B cell (primary cell): ENCODE measurements around the gene NPPB. TPM values are rescaled to one million over a fixed set of nuclear protein-coding genes. Genes with fewer than 3 reads are reported as not detected.

Source experiments
- ATAC-seq: fragments of 200-7000 bp; cut with Tn5 transposase; one replicate; pipeline ENCODE4 v1.10.0; 2021; ENCODE audit warnings: low read depth, mild to moderate bottlenecking, moderate number of reproducible peaks, moderate library complexity
- CTCF ChIA-PET: fragments of 350-600 bp; sonication (Branson Sonifier 250); formaldehyde crosslinking; loops from one replicate; lab custom pipeline; 2021; ENCODE audit warnings: antibody characterized with exemption, inconsistent platforms; lab: Charles Lee
- POLR2A ChIA-PET: fragments of 350-600 bp; sonication (Branson Sonifier 250); formaldehyde crosslinking; loops from one replicate; lab custom pipeline; 2021; ENCODE audit warnings: antibody characterized with exemption; lab: Charles Lee
- DNase-seq: peaks from one replicate; pipeline ENCODE4 v3.0.0; 2013
- H2AFZ ChIP-seq: 2 replicates; pipeline ENCODE4 v1.6.1; 2012; ENCODE audit warnings: mild to moderate bottlenecking, low read depth, low read length; ENCODE audit not compliant: insufficient read depth, poor library complexity, severe bottlenecking
- H3K27ac ChIP-seq, 2 donors: 1 replicate in 1 of 2; 2 replicates in 1 of 2; pipeline ENCODE4 v1.5.1; 2012 to 2013; ENCODE audit warnings: low read length in 2 of 2, mild to moderate bottlenecking in 2 of 2, moderate library complexity in 1 of 2
- H3K27me3 ChIP-seq, 4 experiments: fragments of 200-600 bp in 1 of 4; sonication (generic) in 1 of 4; replicated peaks in 1 of 4; 1 replicate in 2 of 4; 2 replicates in 2 of 4; pipeline versions ENCODE4 v1.6.1 to v1.7.0; 2013 to 2016; ENCODE audit warnings: low read length in 3 of 4, mild to moderate bottlenecking in 2 of 4, mixed read lengths in 1 of 4, moderate library complexity in 1 of 4; ENCODE audit not compliant: insufficient read depth in 4 of 4, control insufficient read depth in 3 of 4; ENCODE audit errors: control extremely low read depth in 1 of 4
- H3K36me3 ChIP-seq, 2 experiments: replicated peaks in 1 of 2; 1 replicate in 1 of 2; 2 replicates in 1 of 2; pipeline versions ENCODE4 v1.6.1 to v1.7.1; 2013; ENCODE audit warnings: low read length in 1 of 2; ENCODE audit not compliant: insufficient read depth in 2 of 2, control insufficient read depth in 1 of 2; ENCODE audit errors: control extremely low read depth in 1 of 2, extremely low read depth in 1 of 2
- H3K4me1 ChIP-seq, 2 donors: fragments of 200-600 bp in 1 of 2; sonication (generic) in 1 of 2; 1 replicate in 1 of 2; 2 replicates in 1 of 2; pipeline versions ENCODE4 v1.5.1 to v1.6.1; 2013 to 2017; ENCODE audit warnings: low read length in 2 of 2; ENCODE audit not compliant: control insufficient read depth in 2 of 2, insufficient read depth in 2 of 2
- H3K4me2 ChIP-seq: replicated peaks from 2 replicates; pipeline ENCODE3; 2012; ENCODE audit warnings: mild to moderate bottlenecking, low read depth, low read length; ENCODE audit not compliant: poor library complexity, severe bottlenecking
- H3K4me3 ChIP-seq, 5 experiments: fragments of 200-600 bp in 1 of 5; sonication (generic) in 1 of 5; 1 replicate in 3 of 5; 2 replicates in 2 of 5; pipeline versions ENCODE4 v1.5.1 to v1.7.0; 2011 to 2016; ENCODE audit warnings: low read length in 4 of 5, mild to moderate bottlenecking in 4 of 5, low read depth in 2 of 5, control low read depth in 1 of 5, moderate library complexity in 1 of 5; ENCODE audit not compliant: insufficient read depth in 1 of 5; ENCODE audit errors: control extremely low read depth in 1 of 5, extremely low read depth in 1 of 5
- H3K79me2 ChIP-seq: fragments of 200-600 bp; sonication (generic); one replicate; pipeline ENCODE4 v1.6.0; 2016; ENCODE audit warnings: low read length; ENCODE audit not compliant: control insufficient read depth, insufficient read depth
- H3K9ac ChIP-seq: fragments of 200-600 bp; sonication (generic); 2 replicates; pipeline ENCODE4 v1.6.1; 2017; ENCODE audit warnings: mild to moderate bottlenecking, low read length, moderate library complexity
- H3K9me3 ChIP-seq, 3 donors: one replicate each; pipeline versions ENCODE4 v1.6.1 to v1.7.1; 2013; ENCODE audit warnings: low read length in 2 of 3; ENCODE audit not compliant: control insufficient read depth in 2 of 3, insufficient read depth in 1 of 3; ENCODE audit errors: control extremely low read depth in 1 of 3
- H4K20me1 ChIP-seq: 2 replicates; pipeline ENCODE4 v1.6.0; 2012; ENCODE audit warnings: mild to moderate bottlenecking, low read length; ENCODE audit not compliant: insufficient read depth, control insufficient read depth, poor library complexity, severe bottlenecking
- H3K27ac Mint-ChIP-seq: one replicate; pipeline ENCODE4 v1.8.0; 2021; ENCODE audit warnings: mixed read lengths
- H3K27me3 Mint-ChIP-seq: one replicate; pipeline ENCODE4 v1.8.0; 2021; ENCODE audit warnings: mixed read lengths
- H3K4me1 Mint-ChIP-seq: one replicate; pipeline ENCODE4 v1.8.0; 2021; ENCODE audit warnings: mixed read lengths
- H3K4me3 Mint-ChIP-seq: one replicate; pipeline ENCODE4 v1.8.0; 2021; ENCODE audit warnings: mixed read lengths
- H3K9me3 Mint-ChIP-seq: one replicate; pipeline ENCODE4 v1.8.0; 2022; ENCODE audit warnings: mixed read lengths; ENCODE audit not compliant: insufficient read depth
- EZH2 ChIP-seq: IDR thresholded peaks from 2 replicates; pipeline ENCODE4 v1.6.1; 2012; ENCODE audit warnings: borderline replicate concordance, low read depth, mild to moderate bottlenecking, moderate library complexity, low read length; ENCODE audit not compliant: insufficient read depth, poor library complexity, severe bottlenecking
- WGBS: methylation state at CpG from one replicate; pipeline ENCODE4 v1.1.5; 2013; ENCODE audit warnings: missing lambda C conversion rate; ENCODE audit not compliant: insufficient coverage; 5-methylcytosine and 5-hydroxymethylcytosine counted together
- intact Hi-C: fragments of 100-400 bp; cut with micrococcal nuclease; formaldehyde crosslinking; loops from one replicate; pipeline ENCODE4 v1.10.0; 2022
- polyA plus RNA-seq: library from polyadenylated mRNA; depleted of rRNA; stranded (reverse); fragments of >200 nt; gene quantifications from 2 replicates; pipeline ENCODE4 v1.2.3, GENCODE V29; 2012
- total RNA-seq, 2 donors: library from RNA; stranded (reverse); fragments of 120-200 nt in 1 of 2; gene quantifications; 1 replicate in 1 of 2; 2 replicates in 1 of 2; pipeline versions ENCODE4 v1.2.3 to v1.2.4, GENCODE V29; 2013 to 2022
- TF ChIP-seq, protein P1 (sequence below): fragments of 200-600 bp; IDR thresholded peaks from one replicate; pipeline ENCODE4 v1.8.0; 2022; ENCODE audit warnings: antibody characterized with exemption, mild to moderate bottlenecking

Gene NPPB
- total and polyA plus RNA-seq, 2 donors (not counting 1 experiment from before 2014, with no cell fraction given): not detected

DNA sequence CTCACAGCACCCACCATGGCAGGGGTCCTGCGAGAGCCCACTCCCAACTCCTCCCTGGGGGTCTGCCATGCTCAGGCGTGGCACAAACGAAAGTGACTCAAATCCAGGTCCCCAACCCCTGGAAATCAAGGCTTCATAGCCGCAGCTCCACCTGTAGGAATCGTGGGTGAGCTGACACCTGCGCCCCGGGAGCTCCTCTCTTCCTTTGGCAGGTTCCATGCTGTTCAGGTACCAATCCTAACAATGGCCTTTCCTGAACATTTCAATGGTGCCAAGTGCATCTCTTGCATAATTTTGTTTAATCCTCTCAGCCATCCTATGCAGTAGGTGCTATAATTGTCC lies 28.9 kb upstream of the NPPB start:
- Histone ChIP-seq H3K27me3 (no peaks in the 10 kb centered on the region), H3K9me3 (no peaks in the 10 kb centered on the region), H3K27ac (no peak overlapping the region), H3K4me2 (no peak overlapping the region), H3K9ac (no peak overlapping the region), H3K4me3 (no peak overlapping the region), H3K79me2 (no peaks in the 10 kb centered on the region), H3K4me1 (no peaks in the 10 kb centered on the region), H3K36me3 (no peaks in the 10 kb centered on the region), H4K20me1 (no peaks in the 10 kb centered on the region), H2AFZ (no peak overlapping the region)
- intact Hi-C loops: no loop called here
- no peak for DNase-seq
- Mint-ChIP-seq H3K4me3 (no peak overlapping the region), H3K4me1 (no peaks in the 10 kb centered on the region), H3K9me3 (no peaks in the 10 kb centered on the region), H3K27me3 (peaks cover 6% of the 10 kb centered on the region), H3K27ac (no peak overlapping the region)
- no peak for ATAC-seq
- TF ChIP-seq, protein P1, sequence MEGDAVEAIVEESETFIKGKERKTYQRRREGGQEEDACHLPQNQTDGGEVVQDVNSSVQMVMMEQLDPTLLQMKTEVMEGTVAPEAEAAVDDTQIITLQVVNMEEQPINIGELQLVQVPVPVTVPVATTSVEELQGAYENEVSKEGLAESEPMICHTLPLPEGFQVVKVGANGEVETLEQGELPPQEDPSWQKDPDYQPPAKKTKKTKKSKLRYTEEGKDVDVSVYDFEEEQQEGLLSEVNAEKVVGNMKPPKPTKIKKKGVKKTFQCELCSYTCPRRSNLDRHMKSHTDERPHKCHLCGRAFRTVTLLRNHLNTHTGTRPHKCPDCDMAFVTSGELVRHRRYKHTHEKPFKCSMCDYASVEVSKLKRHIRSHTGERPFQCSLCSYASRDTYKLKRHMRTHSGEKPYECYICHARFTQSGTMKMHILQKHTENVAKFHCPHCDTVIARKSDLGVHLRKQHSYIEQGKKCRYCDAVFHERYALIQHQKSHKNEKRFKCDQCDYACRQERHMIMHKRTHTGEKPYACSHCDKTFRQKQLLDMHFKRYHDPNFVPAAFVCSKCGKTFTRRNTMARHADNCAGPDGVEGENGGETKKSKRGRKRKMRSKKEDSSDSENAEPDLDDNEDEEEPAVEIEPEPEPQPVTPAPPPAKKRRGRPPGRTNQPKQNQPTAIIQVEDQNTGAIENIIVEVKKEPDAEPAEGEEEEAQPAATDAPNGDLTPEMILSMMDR: no peak
- TF ChIP-seq EZH2: no peak
- CTCF ChIA-PET: interaction anchor here (0.8 kb wide), 1 partner anchor 49 kb away, joined by 3 read pairs; no protein-coding TSS in a partner anchor
- WGBS: 96% methylated on average over 7 of the region's 7 CpGs
- POLR2A ChIA-PET: no interaction called here

DNA sequence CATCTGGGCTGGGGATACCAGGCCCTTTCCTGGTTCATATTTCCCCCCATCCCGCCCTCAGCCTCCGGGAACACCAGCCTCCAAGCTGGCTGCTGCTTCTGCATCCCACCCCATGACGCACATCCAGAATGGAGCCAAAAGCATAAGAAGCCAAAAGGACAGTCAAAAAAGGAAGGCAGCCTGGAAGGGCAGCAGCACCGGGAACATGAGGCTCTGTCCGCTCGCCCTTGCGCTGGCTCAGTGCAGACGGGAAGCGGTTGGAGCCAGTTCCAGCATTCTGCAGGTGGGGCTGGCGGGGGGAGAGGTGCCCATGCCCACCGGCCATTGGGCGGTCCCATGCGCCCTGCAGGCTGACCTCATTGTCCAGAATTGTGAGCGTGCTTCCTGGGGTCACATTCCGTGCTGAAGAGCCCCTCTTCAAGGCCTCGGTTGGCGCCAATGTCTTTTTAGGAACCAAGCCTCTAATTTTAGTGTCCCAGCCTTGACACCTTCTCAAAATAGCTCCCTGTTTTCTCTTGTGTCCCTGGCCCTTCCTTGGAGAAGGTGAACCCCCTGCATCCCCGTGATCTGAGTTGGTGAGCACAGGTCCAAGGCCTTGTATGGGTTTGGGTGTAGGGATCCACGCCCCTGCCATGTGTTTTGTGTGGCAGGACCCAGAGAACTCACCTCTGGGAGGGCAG lies 28.4 kb upstream of the NPPB start:
- Histone ChIP-seq H3K36me3 (no peaks in the 10 kb centered on the region), H3K4me1 (no peaks in the 10 kb centered on the region), H3K79me2 (no peaks in the 10 kb centered on the region), H4K20me1 (no peaks in the 10 kb centered on the region), H3K27me3 (no peaks in the 10 kb centered on the region), H3K9me3 (no peaks in the 10 kb centered on the region), H3K9ac (no peak overlapping the region), H2AFZ (no peak overlapping the region), H3K4me2 (no peak overlapping the region), H3K27ac (no peak overlapping the region), H3K4me3 (no peak overlapping the region)
- DNase-seq: no peak
- no peaks in the 10 kb centered on the region for H3K4me1 Mint-ChIP-seq
- intact Hi-C loops: no loop called here
- H3K27me3 Mint-ChIP-seq: peaks cover 6% of the 10 kb centered on the region
- no peak for ATAC-seq
- ChIA-PET POLR2A (interaction anchor here (0.6 kb wide), 1 partner anchor 20 kb away, joined by 12 read pairs; no protein-coding TSS in a partner anchor), CTCF (interaction anchor here (0.8 kb wide), 1 partner anchor 48 kb away, joined by 3 read pairs; no protein-coding TSS in a partner anchor)
- H3K9me3 Mint-ChIP-seq: no peaks in the 10 kb centered on the region
- WGBS: 92% methylated on average over 18 of the region's 19 CpGs
- no peak overlapping the region for H3K27ac Mint-ChIP-seq
- TF ChIP-seq, protein P1: no peak
- TF ChIP-seq EZH2: no peak
- H3K4me3 Mint-ChIP-seq: no peak overlapping the region
